DOHH2 (cell line): ENCODE results near the gene ARHGAP4.

Source experiments
- H3F3A ChIP-seq: fragments of 200-600 bp; sonication (generic), shearing (Covaris generic); 2 replicates; pipeline ENCODE4 v1.6.0; 2016; ENCODE audit warnings: antibody characterized with exemption, mild to moderate bottlenecking; ENCODE audit not compliant: control insufficient read depth, insufficient read depth
- H3K27ac ChIP-seq: fragments of 200-600 bp; sonication (generic); 2 replicates; pipeline ENCODE4 v1.5.1; 2014; ENCODE audit warnings: low read depth, mild to moderate bottlenecking, low read length, moderate library complexity
- H3K27me3 ChIP-seq: fragments of 200-600 bp; sonication (generic); 2 replicates; pipeline ENCODE4 v1.6.1; 2014; ENCODE audit warnings: mild to moderate bottlenecking, low read length, mixed read lengths; ENCODE audit not compliant: control insufficient read depth
- H3K36me3 ChIP-seq: fragments of 200-600 bp; sonication (generic); 2 replicates; pipeline ENCODE4 v1.6.1; 2014; ENCODE audit warnings: mild to moderate bottlenecking, low read length, moderate library complexity, mixed read lengths; ENCODE audit not compliant: control insufficient read depth
- H3K4me1 ChIP-seq: fragments of 200-600 bp; sonication (generic); 2 replicates; pipeline ENCODE4 v1.6.1; 2014; ENCODE audit warnings: mild to moderate bottlenecking, low read length, mixed read lengths; ENCODE audit not compliant: control insufficient read depth
- H3K4me2 ChIP-seq: fragments of 200-600 bp; sonication (generic); 2 replicates; pipeline ENCODE4 v1.6.0; 2014; ENCODE audit warnings: mild to moderate bottlenecking, low read length, moderate library complexity
- H3K4me3 ChIP-seq: fragments of 200-600 bp; sonication (generic); 2 replicates; pipeline ENCODE4 v1.5.1; 2014; ENCODE audit warnings: mild to moderate bottlenecking, low read length, mixed read lengths
- H3K79me2 ChIP-seq: fragments of 200-600 bp; sonication (generic); 2 replicates; pipeline ENCODE4 v1.6.1; 2014; ENCODE audit warnings: mild to moderate bottlenecking, low read length, mixed read lengths; ENCODE audit not compliant: control insufficient read depth
- H3K9me2 ChIP-seq: fragments of 200-600 bp; sonication (generic); replicated peaks from 2 replicates; pipeline ENCODE4 v1.6.1; 2014; ENCODE audit warnings: mild to moderate bottlenecking, low read length, mixed read lengths; ENCODE audit not compliant: control insufficient read depth
- H3K9me3 ChIP-seq: fragments of 200-600 bp; sonication (generic); 2 replicates; pipeline ENCODE4 v1.6.1; 2014; ENCODE audit warnings: antibody characterized with exemption, low read length, mixed read lengths; ENCODE audit not compliant: control insufficient read depth, insufficient read depth
- H4K20me1 ChIP-seq: fragments of 200-600 bp; sonication (generic); 2 replicates; pipeline ENCODE4 v1.6.0; 2014; ENCODE audit warnings: low read depth, mild to moderate bottlenecking, antibody characterized with exemption, low read length, moderate library complexity; ENCODE audit not compliant: control insufficient read depth, insufficient read depth
- EZH2phosphoT487 ChIP-seq: fragments of 200-600 bp; sonication (generic); IDR thresholded peaks from 2 replicates; pipeline ENCODE4 v1.6.1; 2017; ENCODE audit warnings: borderline replicate concordance, mild to moderate bottlenecking, antibody characterized with exemption, low read length, moderate library complexity, mixed read lengths
- TF ChIP-seq, protein P1 (sequence below): fragments of 200-600 bp; sonication (generic); IDR thresholded peaks from one replicate; pipeline ENCODE4 v1.5.1; 2014; ENCODE audit warnings: antibody characterized with exemption, mild to moderate bottlenecking, low read depth, low read length; ENCODE audit not compliant: poor library complexity, severe bottlenecking

ARHGAP4 gene

DNA sequence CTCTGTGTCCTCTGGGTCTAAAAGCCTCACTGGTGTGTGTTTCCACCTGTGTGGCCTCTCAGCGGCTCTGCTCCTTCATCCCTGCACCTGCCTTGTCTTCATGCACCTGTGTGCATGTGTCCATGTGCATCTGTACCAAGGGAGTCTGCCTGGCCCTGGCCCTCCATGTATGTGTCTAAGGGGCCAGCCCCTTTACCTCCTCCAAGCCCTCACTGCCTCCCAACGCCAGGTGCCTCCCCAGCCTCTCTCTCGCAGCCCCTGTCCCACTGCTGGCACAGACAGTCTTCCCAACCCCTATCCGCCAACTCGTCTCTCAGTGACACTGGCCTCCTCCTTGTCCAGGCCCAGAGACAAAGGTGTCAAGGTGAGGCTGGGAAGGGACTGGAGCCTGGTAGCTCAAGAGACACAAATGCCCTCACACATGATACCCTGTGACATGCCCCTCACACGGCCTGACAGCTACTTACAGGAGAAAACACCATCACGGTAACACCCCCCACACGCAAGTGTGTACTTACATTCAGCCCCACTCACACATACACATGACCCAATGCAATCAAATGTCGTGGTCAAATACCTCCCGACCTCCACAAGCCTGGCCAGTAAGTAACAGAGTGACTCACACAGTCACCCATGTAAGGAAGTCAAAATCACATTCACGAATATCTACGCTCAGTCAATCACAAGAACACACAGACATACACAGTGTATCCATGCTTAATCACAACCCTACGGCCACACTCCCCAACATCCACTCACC is 51.5 kb downstream of the ARHGAP4 start:
- no peak for TF ChIP-seq EZH2phosphoT487
- TF ChIP-seq, protein P1, sequence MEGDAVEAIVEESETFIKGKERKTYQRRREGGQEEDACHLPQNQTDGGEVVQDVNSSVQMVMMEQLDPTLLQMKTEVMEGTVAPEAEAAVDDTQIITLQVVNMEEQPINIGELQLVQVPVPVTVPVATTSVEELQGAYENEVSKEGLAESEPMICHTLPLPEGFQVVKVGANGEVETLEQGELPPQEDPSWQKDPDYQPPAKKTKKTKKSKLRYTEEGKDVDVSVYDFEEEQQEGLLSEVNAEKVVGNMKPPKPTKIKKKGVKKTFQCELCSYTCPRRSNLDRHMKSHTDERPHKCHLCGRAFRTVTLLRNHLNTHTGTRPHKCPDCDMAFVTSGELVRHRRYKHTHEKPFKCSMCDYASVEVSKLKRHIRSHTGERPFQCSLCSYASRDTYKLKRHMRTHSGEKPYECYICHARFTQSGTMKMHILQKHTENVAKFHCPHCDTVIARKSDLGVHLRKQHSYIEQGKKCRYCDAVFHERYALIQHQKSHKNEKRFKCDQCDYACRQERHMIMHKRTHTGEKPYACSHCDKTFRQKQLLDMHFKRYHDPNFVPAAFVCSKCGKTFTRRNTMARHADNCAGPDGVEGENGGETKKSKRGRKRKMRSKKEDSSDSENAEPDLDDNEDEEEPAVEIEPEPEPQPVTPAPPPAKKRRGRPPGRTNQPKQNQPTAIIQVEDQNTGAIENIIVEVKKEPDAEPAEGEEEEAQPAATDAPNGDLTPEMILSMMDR = no peak
- peaks cover 3% of the 10 kb centered on the region; the same call in 1 of the 2 replicates for H3K27me3 ChIP-seq
- H3K79me2 ChIP-seq = no peaks in the 10 kb centered on the region
- H3K4me3 ChIP-seq = no peak overlapping the region
- no peaks in the 10 kb centered on the region for H3K9me2 ChIP-seq
- H3K4me1 ChIP-seq = no peaks in the 10 kb centered on the region
- H3K9me3 ChIP-seq = no peaks in the 10 kb centered on the region
- no peaks in the 10 kb centered on the region for H3K36me3 ChIP-seq
- H4K20me1 ChIP-seq = no peaks in the 10 kb centered on the region
- H3F3A ChIP-seq = no peaks in the 10 kb centered on the region
- H3K4me2 ChIP-seq = no peak overlapping the region
- no peak overlapping the region for H3K27ac ChIP-seq

- Histone ChIP-seq H3K4me1 (no peaks in the 10 kb centered on the region), H3K79me2 (no peaks in the 10 kb centered on the region), H3K4me3 (no peak overlapping the region), H3F3A (no peaks in the 10 kb centered on the region), H3K36me3 (no peaks in the 10 kb centered on the region), H3K27ac (no peak overlapping the region), H4K20me1 (no peaks in the 10 kb centered on the region), H3K9me2 (no peaks in the 10 kb centered on the region), H3K9me3 (no peaks in the 10 kb centered on the region), H3K4me2 (no peak overlapping the region), H3K27me3 (peaks cover 3% of the 10 kb centered on the region; the same call in 1 of the 2 replicates)
- TF ChIP-seq, protein P1 = no peak
- no peak for TF ChIP-seq EZH2phosphoT487
Observed at GRCh38 chrX:153874085-153874365, 52.0 kb downstream of the ARHGAP4 start.

DNA sequence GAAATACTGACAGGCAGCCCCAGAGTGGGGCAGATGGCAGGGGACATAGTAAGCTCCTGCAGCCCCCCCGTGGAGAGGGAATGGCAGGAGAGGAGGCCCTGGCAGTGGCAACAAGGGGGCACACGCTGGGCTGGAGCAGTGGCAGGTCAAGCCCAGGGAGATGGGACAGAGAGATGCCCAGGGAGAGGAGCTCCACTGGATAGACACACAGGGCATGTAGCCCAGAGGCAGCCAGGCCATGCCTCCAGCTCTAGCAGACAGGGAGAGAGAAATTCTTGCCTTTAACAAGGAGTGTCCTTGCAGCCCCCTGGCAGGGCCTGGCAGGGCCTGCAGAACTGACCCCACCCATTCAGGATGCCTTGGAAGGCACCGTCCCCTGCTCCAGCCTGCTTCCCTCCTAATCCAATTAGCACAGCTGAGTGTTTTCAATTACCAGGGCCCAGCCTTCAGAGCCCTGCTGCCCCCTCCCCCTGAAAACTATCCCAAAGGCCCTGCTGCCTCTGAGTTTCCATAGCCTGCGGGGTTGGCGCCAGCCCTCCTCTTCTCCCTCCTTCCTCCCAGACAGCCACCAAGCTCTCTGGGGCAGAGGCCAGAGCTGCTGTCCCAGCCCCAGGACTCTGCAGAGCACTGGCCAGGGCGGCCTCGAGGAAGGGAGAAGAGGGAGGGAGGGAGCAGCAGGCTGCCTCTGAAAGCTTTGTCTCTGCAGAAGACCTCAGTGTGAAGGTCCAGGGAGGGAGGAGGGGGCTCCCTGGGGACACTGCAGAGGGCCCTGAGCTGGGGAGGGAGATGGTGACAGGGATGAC is 52.6 kb downstream of the ARHGAP4 start:
- Histone ChIP-seq H3K9me3 (no peaks in the 10 kb centered on the region), H3K36me3 (no peaks in the 10 kb centered on the region), H3K79me2 (no peaks in the 10 kb centered on the region), H3K9me2 (no peaks in the 10 kb centered on the region), H3K4me1 (no peaks in the 10 kb centered on the region), H4K20me1 (no peaks in the 10 kb centered on the region), H3K27ac (no peak overlapping the region), H3K4me2 (no peak overlapping the region), H3F3A (no peaks in the 10 kb centered on the region), H3K4me3 (no peak overlapping the region), H3K27me3 (no peaks in the 10 kb centered on the region; the same call in 1 of the 2 replicates)
- TF ChIP-seq, protein P1 = no peak
- TF ChIP-seq EZH2phosphoT487 = no peak
